Measurements from ENCODE around the gene SPC25.

DNA sequence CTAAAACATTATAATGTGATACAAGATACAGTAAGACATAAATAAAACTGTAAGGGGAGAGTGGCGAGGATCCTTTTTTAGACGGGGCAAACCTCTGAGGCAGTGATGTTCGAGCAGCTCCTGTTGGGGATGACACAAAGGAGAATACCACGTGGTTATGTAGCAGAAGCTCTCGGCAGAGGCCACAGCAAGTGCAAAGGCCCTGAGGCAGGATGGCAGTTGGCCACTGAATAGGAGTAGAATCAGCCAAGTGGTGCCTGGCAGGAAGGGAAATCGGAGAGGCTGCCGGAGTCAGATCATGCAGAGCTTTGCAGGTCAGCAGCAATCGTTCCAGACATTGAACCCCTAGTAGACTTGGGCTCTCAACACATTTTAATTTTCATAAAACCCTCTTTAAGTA is 68.7 kb downstream of the SPC25 start:
- TF ChIP-seq, protein P1, sequence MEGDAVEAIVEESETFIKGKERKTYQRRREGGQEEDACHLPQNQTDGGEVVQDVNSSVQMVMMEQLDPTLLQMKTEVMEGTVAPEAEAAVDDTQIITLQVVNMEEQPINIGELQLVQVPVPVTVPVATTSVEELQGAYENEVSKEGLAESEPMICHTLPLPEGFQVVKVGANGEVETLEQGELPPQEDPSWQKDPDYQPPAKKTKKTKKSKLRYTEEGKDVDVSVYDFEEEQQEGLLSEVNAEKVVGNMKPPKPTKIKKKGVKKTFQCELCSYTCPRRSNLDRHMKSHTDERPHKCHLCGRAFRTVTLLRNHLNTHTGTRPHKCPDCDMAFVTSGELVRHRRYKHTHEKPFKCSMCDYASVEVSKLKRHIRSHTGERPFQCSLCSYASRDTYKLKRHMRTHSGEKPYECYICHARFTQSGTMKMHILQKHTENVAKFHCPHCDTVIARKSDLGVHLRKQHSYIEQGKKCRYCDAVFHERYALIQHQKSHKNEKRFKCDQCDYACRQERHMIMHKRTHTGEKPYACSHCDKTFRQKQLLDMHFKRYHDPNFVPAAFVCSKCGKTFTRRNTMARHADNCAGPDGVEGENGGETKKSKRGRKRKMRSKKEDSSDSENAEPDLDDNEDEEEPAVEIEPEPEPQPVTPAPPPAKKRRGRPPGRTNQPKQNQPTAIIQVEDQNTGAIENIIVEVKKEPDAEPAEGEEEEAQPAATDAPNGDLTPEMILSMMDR (IDR thresholded peaks at IDR 0.05; ENCODE audit: low read depth, low read length, missing input control): no peak
- TF ChIP-seq JUND (IDR thresholded peaks at IDR 0.05): no peak
- TF ChIP-seq RAD21 (IDR thresholded peaks at IDR 0.05): no peak
- TF ChIP-seq, protein P2, sequence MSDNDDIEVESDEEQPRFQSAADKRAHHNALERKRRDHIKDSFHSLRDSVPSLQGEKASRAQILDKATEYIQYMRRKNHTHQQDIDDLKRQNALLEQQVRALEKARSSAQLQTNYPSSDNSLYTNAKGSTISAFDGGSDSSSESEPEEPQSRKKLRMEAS (IDR thresholded peaks at IDR 0.05): no peak
- TF ChIP-seq TAF1 (conservative IDR thresholded peaks at IDR 0.05): no peak
- TF ChIP-seq, protein P3, sequence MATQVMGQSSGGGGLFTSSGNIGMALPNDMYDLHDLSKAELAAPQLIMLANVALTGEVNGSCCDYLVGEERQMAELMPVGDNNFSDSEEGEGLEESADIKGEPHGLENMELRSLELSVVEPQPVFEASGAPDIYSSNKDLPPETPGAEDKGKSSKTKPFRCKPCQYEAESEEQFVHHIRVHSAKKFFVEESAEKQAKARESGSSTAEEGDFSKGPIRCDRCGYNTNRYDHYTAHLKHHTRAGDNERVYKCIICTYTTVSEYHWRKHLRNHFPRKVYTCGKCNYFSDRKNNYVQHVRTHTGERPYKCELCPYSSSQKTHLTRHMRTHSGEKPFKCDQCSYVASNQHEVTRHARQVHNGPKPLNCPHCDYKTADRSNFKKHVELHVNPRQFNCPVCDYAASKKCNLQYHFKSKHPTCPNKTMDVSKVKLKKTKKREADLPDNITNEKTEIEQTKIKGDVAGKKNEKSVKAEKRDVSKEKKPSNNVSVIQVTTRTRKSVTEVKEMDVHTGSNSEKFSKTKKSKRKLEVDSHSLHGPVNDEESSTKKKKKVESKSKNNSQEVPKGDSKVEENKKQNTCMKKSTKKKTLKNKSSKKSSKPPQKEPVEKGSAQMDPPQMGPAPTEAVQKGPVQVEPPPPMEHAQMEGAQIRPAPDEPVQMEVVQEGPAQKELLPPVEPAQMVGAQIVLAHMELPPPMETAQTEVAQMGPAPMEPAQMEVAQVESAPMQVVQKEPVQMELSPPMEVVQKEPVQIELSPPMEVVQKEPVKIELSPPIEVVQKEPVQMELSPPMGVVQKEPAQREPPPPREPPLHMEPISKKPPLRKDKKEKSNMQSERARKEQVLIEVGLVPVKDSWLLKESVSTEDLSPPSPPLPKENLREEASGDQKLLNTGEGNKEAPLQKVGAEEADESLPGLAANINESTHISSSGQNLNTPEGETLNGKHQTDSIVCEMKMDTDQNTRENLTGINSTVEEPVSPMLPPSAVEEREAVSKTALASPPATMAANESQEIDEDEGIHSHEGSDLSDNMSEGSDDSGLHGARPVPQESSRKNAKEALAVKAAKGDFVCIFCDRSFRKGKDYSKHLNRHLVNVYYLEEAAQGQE (IDR thresholded peaks at IDR 0.05): no peak
- no peak for TF ChIP-seq GABPA (IDR thresholded peaks at IDR 0.05 in 1 of 2, conservative IDR thresholded peaks at IDR 0.05 in 1 of 2)
- no peak for TF ChIP-seq EGR1 (IDR thresholded peaks at IDR 0.05; ENCODE audit: low read depth in 2 of 2)
- TF ChIP-seq, protein P4, sequence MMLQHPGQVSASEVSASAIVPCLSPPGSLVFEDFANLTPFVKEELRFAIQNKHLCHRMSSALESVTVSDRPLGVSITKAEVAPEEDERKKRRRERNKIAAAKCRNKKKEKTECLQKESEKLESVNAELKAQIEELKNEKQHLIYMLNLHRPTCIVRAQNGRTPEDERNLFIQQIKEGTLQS (IDR thresholded peaks at IDR 0.05): no peak
- TF ChIP-seq, protein P5, sequence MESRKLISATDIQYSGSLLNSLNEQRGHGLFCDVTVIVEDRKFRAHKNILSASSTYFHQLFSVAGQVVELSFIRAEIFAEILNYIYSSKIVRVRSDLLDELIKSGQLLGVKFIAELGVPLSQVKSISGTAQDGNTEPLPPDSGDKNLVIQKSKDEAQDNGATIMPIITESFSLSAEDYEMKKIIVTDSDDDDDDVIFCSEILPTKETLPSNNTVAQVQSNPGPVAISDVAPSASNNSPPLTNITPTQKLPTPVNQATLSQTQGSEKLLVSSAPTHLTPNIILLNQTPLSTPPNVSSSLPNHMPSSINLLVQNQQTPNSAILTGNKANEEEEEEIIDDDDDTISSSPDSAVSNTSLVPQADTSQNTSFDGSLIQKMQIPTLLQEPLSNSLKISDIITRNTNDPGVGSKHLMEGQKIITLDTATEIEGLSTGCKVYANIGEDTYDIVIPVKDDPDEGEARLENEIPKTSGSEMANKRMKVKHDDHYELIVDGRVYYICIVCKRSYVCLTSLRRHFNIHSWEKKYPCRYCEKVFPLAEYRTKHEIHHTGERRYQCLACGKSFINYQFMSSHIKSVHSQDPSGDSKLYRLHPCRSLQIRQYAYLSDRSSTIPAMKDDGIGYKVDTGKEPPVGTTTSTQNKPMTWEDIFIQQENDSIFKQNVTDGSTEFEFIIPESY (IDR thresholded peaks at IDR 0.05): no peak
- TF ChIP-seq YY1 (IDR thresholded peaks at IDR 0.05): no peak
- no peak for TF ChIP-seq HNF4G (IDR thresholded peaks at IDR 0.05)
- TF ChIP-seq FOXA2 (IDR thresholded peaks at IDR 0.05): no peak
- TF ChIP-seq SP1 (IDR thresholded peaks at IDR 0.05): no peak
